ENCODE results near the gene CDC42BPG. TPM values are rescaled to one million over a fixed set of nuclear protein-coding genes. Genes with fewer than 3 reads are reported as not detected.

CDC42BPG gene, protein sequence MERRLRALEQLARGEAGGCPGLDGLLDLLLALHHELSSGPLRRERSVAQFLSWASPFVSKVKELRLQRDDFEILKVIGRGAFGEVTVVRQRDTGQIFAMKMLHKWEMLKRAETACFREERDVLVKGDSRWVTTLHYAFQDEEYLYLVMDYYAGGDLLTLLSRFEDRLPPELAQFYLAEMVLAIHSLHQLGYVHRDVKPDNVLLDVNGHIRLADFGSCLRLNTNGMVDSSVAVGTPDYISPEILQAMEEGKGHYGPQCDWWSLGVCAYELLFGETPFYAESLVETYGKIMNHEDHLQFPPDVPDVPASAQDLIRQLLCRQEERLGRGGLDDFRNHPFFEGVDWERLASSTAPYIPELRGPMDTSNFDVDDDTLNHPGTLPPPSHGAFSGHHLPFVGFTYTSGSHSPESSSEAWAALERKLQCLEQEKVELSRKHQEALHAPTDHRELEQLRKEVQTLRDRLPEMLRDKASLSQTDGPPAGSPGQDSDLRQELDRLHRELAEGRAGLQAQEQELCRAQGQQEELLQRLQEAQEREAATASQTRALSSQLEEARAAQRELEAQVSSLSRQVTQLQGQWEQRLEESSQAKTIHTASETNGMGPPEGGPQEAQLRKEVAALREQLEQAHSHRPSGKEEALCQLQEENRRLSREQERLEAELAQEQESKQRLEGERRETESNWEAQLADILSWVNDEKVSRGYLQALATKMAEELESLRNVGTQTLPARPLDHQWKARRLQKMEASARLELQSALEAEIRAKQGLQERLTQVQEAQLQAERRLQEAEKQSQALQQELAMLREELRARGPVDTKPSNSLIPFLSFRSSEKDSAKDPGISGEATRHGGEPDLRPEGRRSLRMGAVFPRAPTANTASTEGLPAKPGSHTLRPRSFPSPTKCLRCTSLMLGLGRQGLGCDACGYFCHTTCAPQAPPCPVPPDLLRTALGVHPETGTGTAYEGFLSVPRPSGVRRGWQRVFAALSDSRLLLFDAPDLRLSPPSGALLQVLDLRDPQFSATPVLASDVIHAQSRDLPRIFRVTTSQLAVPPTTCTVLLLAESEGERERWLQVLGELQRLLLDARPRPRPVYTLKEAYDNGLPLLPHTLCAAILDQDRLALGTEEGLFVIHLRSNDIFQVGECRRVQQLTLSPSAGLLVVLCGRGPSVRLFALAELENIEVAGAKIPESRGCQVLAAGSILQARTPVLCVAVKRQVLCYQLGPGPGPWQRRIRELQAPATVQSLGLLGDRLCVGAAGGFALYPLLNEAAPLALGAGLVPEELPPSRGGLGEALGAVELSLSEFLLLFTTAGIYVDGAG (N-terminal part only)
- total RNA-seq (2014; rRNA removed) (14.5 and 30.5 TPM in 2 replicates), Bru-seq, nascent RNA (percentile 51 among the genes with signal in this experiment), BruChase-seq, experiment 1, labeled RNA remaining after a 6-hour chase (percentile 64 among the genes with signal in this experiment), BruChase-seq, experiment 2, labeled RNA remaining after a 2-hour chase (percentile 56 among the genes with signal in this experiment)
- long read RNA-seq, partial matches to known transcripts: 14 of 19 reads
- long read RNA-seq, other reads (novel, unspliced or antisense): 5 of 19 reads

DNA sequence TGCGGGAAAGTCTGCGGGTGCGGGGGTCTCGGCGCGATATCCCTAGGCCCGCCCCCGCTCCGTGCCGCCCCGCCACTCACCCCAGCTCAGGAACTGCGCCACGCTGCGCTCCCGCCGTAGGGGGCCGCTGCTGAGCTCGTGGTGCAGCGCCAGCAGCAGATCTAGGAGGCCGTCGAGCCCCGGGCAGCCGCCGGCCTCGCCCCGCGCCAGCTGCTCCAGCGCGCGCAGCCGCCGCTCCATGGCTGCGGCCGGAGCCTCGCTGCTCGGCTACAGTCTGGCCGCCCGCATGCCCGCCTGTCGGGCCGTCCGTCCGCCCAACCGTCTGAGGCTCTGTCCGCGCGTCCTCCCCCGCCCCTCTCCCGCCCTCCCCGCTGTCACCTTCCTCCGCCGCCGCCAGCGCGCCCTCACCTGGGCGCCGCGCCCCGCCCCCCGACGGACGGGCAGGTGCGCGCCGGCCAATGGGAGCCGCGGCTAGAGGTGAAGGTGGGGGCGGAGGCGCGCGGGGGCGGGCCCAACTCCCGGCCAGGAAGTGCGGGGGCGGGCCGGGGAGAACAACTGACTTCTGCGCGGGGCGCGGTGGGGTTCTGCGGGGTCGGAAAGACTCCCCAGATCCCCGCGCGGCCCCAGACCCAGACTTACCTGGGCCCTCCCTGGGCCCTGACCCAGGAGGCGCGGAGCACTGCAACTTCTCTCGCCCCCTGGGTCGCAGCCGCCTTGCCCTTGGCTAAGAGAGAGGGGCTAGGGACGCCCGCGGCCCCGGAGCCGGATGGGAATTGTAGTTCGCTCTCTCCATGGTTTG lies at the start of gene CDC42BPG:
CDC42BPG (minus strand) TSS at position 324 of the 799 bp plus-strand sequence; CDS start at position 240, 84 bp downstream.
- H3K27me3 ChIP-seq (ENCODE audit: low read length): no peaks in the 10 kb centered on the region
- BruUV-seq (replicated peaks): no TSS peak

More for the DNA sequence above, at the start of gene CDC42BPG:
- peak within 1 kb of the TSS; percentile 72 for H3K9ac ChIP-seq (ENCODE audit: low read length)
- H3K9me3 ChIP-seq (ENCODE audit: low read length): no peaks in the 10 kb centered on the region
- H2AFZ ChIP-seq (ENCODE audit: low read length): peak within 1 kb of the TSS; percentile 89
- H3K27ac ChIP-seq (ENCODE audit: low read length): peak within 1 kb of the TSS; percentile 90
- ChIA-PET POLR2A (ENCODE audit: unreplicated experiment) (interaction anchor here (0.6 to 1.7 kb wide), 3 partner anchors 22 to 66 kb away, joined by 4 to 7 read pairs (median 6); no protein-coding TSS in a partner anchor), CTCF (interaction anchor here (0.6 to 1.1 kb wide), 11 partner anchors 24 to 342 kb away, joined by 3 to 7 read pairs (median 3); partner anchors contain the start of gene BATF2)
- TF ChIP-seq EZH2 (IDR thresholded peaks at IDR 0.05; ENCODE audit: low read length, unreplicated experiment) (no peak), EZH2phosphoT487 (IDR thresholded peaks at IDR 0.05; ENCODE audit: borderline replicate concordance, low read length) (no peak), CTCF (conservative IDR thresholded peaks at IDR 0.05; ENCODE audit: low read depth, low read length) (peak; percentile 75)
- intact Hi-C loops (cut with micrococcal nuclease): loop anchor here (5.0 kb wide), 1 partner anchor 163 kb away; no protein-coding TSS in a partner anchor
- no peaks in the 10 kb centered on the region for H4K20me1 ChIP-seq (ENCODE audit: low read length)
- H3K36me3 ChIP-seq (ENCODE audit: low read depth, low read length): peaks cover 4% of the 10 kb centered on the region; the same call in 1 of the 2 replicates
- H3K4me2 ChIP-seq (ENCODE audit: low read length): peak within 1 kb of the TSS; percentile 97
- peaks cover 43% of the 10 kb centered on the region for H3K4me1 ChIP-seq (ENCODE audit: insufficient read depth, low read length)
- no peaks in the 10 kb centered on the region for H3F3A ChIP-seq (ENCODE audit: low read length, unreplicated experiment)
- no peaks in the 10 kb centered on the region for H3K9me2 ChIP-seq (replicated peaks; ENCODE audit: low read length)
- peaks cover 28% of the 10 kb centered on the region for H3K79me2 ChIP-seq (ENCODE audit: low read length)
- H3K4me3 ChIP-seq (ENCODE audit: low read length): peak within 1 kb of the TSS; percentile 83
- peak; percentile 95 for DNase-seq
- ATAC-seq: peak; percentile 48

All from PC-3 (cell line).